Vagina (tissue), 2 donors: Measurements from ENCODE around the gene KRTAP10-5. TPM values are rescaled to one million over a fixed set of nuclear protein-coding genes. Genes with fewer than 3 reads are reported as not detected.
A peak's percentile ranks its signal among the peaks of the same experiment; 100 is the strongest.

Experiments
- DNase-seq, 2 donors: peaks; one replicate each; pipeline ENCODE4 v3.0.0-alpha.2; 2017; ENCODE audit errors: extremely low spot score in 2 of 2
- H3K27ac ChIP-seq: fragments of 200-600 bp; sonication (generic); one replicate; pipeline ENCODE4 v1.5.1; 2019
- H3K27me3 ChIP-seq: fragments of 200-600 bp; sonication (generic); one replicate; pipeline ENCODE4 v1.5.1; 2019
- H3K36me3 ChIP-seq, 2 donors: fragments of 200-600 bp; sonication (generic); one replicate each; pipeline ENCODE4 v1.5.1; 2017 to 2019
- H3K4me1 ChIP-seq: fragments of 200-600 bp; sonication (generic); one replicate; pipeline ENCODE4 v1.5.1; 2019
- H3K4me3 ChIP-seq, 2 donors: fragments of 200-600 bp; sonication (generic); 1 replicate in 1 of 2; 2 replicates in 1 of 2; pipeline ENCODE4 v1.5.1; 2016 to 2019
- H3K9me3 ChIP-seq: fragments of 200-600 bp; sonication (generic); one replicate; pipeline ENCODE4 v1.5.1; 2019
- CTCF ChIP-seq, 3 experiments: fragments of 450-650 bp in 2 of 3; fragments of 200-600 bp in 1 of 3; sonication (generic) in 1 of 3; IDR thresholded peaks; one replicate each; pipeline ENCODE4 v1.5.1; 2017 to 2019; ENCODE audit warnings: antibody characterized with exemption in 3 of 3, mild to moderate bottlenecking in 2 of 3, moderate library complexity in 2 of 3
- POLR2A ChIP-seq, 2 donors: fragments of 450-650 bp; IDR thresholded peaks; one replicate each; pipeline ENCODE4 v1.6.1; 2017; ENCODE audit warnings: antibody characterized with exemption in 2 of 2, mild to moderate bottlenecking in 2 of 2, moderate library complexity in 2 of 2
- POLR2AphosphoS5 ChIP-seq, 2 donors: sonication (generic); formaldehyde crosslinking; IDR thresholded peaks; one replicate each; pipeline ENCODE4 v1.9.0; 2017; ENCODE audit warnings: antibody characterized with exemption in 2 of 2, mild to moderate bottlenecking in 2 of 2, low read depth in 1 of 2; ENCODE audit not compliant: insufficient read depth in 1 of 2
- intact Hi-C: fragments of 100-400 bp; cut with DNase I; formaldehyde crosslinking; loops from one replicate; pipeline ENCODE4 v1.15.1; 2023
- total RNA-seq: library from RNA; depleted of rRNA; stranded (reverse); fragments of >200 nt; gene quantifications from one replicate; pipeline ENCODE4 v1.2.3, GENCODE V29; 2016

The KRTAP10-5 gene
- total RNA-seq, 1 donor from 2014 or later: not detected

DNA sequence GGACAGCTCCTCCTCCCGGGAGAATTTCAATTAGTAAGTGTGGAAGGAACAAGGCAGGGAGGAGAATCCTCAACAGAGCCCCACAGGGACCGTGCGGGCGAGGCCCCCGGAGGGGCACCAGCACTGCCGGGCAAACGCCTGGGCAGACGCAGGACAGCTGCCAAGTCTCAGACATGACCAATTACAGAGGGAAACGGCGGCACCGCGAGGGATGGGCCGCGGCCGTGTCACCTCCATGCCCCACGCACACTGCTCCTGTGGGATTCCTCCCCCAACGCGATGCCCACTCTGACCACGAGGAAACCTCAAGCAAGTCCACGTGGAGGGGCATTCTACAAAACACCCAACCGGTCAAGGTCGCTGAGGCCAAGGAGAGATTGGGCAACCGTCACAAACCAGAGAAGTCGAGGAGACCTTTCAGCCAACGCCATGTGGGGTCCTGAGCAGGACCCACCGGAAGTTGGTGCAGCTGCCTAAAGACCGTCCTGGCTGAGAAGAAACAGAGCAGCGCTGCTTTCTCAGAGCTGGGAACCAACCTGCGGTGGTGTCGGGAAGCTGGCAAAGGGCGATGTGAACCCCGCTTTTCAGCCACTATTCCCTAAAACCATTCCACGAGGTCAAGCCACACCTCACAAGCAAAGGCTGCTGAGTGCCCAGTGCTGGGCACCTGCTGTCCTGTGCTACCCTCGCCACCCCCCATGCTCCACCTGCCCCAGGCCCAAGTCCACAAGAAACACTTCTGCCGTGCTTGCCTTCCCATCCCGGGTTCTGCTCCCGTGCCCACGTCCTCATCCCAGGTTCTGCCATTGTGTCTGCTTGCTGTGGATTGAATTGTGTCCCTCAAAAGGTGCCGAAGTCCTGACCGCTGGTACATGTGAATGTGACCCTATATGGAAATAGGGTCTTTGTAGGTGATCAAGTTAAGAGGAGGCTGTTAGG is 8.3 kb downstream of the KRTAP10-5 start:
- Histone ChIP-seq H3K4me1 (peaks cover 5% of the 10 kb centered on the region), H3K27me3 (no peaks in the 10 kb centered on the region), H3K4me3 (no peak overlapping the region), H3K36me3 (no peaks in the 10 kb centered on the region), H3K9me3 (no peaks in the 10 kb centered on the region), H3K27ac (no peak overlapping the region)
- intact Hi-C loops: no loop called here
- peak; percentile 70 to 75 for DNase-seq
- TF ChIP-seq CTCF (IDR thresholded peaks at IDR 0.05) (no peak), POLR2AphosphoS5 (IDR thresholded peaks at IDR 0.05; ENCODE audit: insufficient read depth in 1 of 2, low read depth in 1 of 2) (no peak), POLR2A (IDR thresholded peaks at IDR 0.05) (no peak)

- DNase-seq: peak in 1 of 2 donors; percentile 37
- no peaks in the 10 kb centered on the region for H3K27me3 ChIP-seq
- intact Hi-C loops: no loop called here
- peaks cover 5% of the 10 kb centered on the region for H3K4me1 ChIP-seq
- no peak overlapping the region for H3K27ac ChIP-seq
- H3K9me3 ChIP-seq: no peaks in the 10 kb centered on the region
- H3K4me3 ChIP-seq: no peak overlapping the region
- no peaks in the 10 kb centered on the region for H3K36me3 ChIP-seq
- no peak for TF ChIP-seq POLR2AphosphoS5 (IDR thresholded peaks at IDR 0.05; ENCODE audit: insufficient read depth in 1 of 2, low read depth in 1 of 2)
- no peak for TF ChIP-seq POLR2A (IDR thresholded peaks at IDR 0.05)
- no peak for TF ChIP-seq CTCF (IDR thresholded peaks at IDR 0.05)
These were observed 9.1 kb downstream of the KRTAP10-5 start for GRCh38 chr21:44571296-44571695.

GRCh38 chr21:44569861-44570517 is 10.4 kb downstream of the KRTAP10-5 start:
- intact Hi-C loops: no loop called here

GRCh38 chr21:44568667-44569556 is 11.5 kb downstream of the KRTAP10-5 start:
- no peak for TF ChIP-seq POLR2AphosphoS5 (IDR thresholded peaks at IDR 0.05; ENCODE audit: insufficient read depth in 1 of 2, low read depth in 1 of 2)
- TF ChIP-seq POLR2A (IDR thresholded peaks at IDR 0.05): no peak
- no peak for TF ChIP-seq CTCF (IDR thresholded peaks at IDR 0.05)
- H3K36me3 ChIP-seq: no peaks in the 10 kb centered on the region
- peak; percentile 64 to 89 for DNase-seq
- no peaks in the 10 kb centered on the region for H3K27me3 ChIP-seq
- no peak overlapping the region for H3K27ac ChIP-seq
- intact Hi-C loops: no loop called here
- H3K4me3 ChIP-seq: no peak overlapping the region
- no peaks in the 10 kb centered on the region for H3K9me3 ChIP-seq
- no peaks in the 10 kb centered on the region for H3K4me1 ChIP-seq

More at GRCh38 chr21:44569861-44570517, 10.4 kb downstream of the KRTAP10-5 start:
- Histone ChIP-seq H3K4me3 (no peak overlapping the region), H3K4me1 (peaks cover 5% of the 10 kb centered on the region), H3K36me3 (no peaks in the 10 kb centered on the region), H3K27ac (no peak overlapping the region), H3K9me3 (no peaks in the 10 kb centered on the region), H3K27me3 (no peaks in the 10 kb centered on the region)
- no peak for TF ChIP-seq CTCF (IDR thresholded peaks at IDR 0.05)
- no peak for TF ChIP-seq POLR2A (IDR thresholded peaks at IDR 0.05)
- no peak for TF ChIP-seq POLR2AphosphoS5 (IDR thresholded peaks at IDR 0.05; ENCODE audit: insufficient read depth in 1 of 2, low read depth in 1 of 2)
- DNase-seq: peak; percentile 54 to 90
